ENCODE results near the gene RASEF.

Gene RASEF

DNA sequence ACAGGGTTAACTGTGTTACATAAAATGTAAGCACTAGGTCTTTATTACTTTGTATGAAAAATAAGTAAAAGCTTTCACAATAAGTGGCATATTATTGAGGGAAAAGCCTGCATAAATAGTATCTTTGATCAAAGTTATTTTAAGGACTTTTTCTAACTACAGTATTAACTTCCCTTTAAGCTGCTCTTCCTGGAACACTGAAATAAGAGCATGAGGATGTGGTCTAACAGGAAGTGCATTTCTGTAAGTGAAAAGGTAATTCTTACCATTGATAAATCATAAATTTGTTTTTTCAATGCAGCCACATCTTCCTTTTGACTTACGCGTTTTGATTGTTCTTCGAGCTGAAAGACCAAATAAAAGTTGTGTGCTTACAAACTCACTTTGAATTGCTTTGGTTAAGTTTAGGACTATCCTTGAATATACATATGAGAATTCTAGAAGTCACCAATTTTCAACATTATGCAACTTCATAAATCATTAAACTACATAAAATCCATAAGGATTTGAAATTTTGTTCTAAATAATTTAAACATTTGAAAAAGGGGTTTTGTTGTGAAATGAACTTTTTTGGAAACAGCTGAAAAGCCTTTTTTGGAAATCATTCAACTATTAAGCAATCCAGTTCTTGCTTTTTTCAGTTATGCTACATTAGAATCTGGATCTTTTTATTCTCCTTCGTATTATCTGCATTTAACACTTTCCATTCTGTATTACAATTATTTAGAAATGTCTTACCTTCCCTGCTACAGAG is 50.6 kb downstream of the RASEF start:
- no peak for DNase-seq

- DNase-seq, result no peak
Measured at GRCh38 chr9:83011611-83012010, 51.3 kb downstream of the RASEF start.

- no peak for DNase-seq
Measured at GRCh38 chr9:83007521-83008300, 55.2 kb downstream of the RASEF start.

DNA sequence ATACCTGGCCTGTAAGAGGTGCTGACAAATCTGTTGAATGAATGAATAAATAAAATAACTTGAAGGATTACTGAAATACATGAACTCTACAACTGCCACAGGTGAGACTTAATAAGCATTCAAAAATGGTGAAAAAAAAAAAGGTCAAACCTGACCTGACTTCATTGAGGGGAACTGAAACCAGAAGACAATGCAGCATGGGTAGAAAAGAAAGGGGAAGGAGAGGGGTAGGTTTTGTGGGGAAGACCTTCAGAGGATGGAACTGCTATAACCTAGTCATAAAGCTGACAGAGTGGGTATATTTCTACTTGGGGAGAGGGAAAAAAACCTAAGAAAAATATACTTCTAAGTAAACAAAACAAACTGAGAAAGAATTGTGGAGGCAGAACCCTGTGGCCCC is 56.6 kb downstream of the RASEF start:
- DNase-seq, result no peak

DNA sequence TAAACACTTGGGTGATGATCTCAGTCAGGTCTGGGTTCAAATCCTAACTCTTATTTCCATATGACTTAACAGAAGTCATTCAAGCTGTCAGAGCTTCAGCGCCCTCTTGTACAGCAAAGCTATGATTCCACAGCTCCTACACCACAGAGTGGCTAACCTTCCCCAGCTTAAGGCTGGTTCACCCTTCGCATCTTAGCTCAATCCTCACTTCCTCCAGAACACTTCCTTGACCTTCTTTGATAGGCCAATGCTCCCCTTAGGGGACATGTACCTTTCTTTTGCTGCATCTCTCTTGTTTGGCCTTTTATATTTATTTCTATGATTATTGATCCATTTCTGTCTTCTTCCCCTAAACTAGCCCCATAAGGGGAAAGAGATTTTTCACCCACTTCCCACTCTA is 57.0 kb downstream of the RASEF start:
- no peak for DNase-seq

GRCh38 chr9:83005361-83005760 is 57.6 kb downstream of the RASEF start:
- DNase-seq, result no peak

DNA sequence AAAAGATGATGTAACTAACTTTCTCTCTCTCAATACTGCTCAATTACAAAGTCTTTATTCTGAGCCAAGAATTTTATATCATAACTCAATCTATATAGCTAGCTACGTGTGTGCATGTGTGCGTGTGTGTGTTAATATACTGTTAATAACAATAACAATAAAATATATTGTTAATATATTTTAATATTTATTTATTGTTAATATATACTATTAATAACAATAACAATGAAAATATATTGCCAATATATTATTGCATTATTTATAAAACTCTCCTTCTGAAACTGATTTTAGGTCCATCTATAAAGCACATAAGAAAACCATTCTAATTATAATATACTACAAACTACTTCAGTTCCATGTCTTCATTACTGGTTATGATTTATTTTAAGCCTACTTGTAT is 60.6 kb downstream of the RASEF start:
- DNase-seq, result no peak

GRCh38 chr9:83000765-83001164 is 62.2 kb downstream of the RASEF start:
- DNase-seq, result no peak

- DNase-seq, result no peak
Measured at GRCh38 chr9:82998409-82998808, 64.5 kb downstream of the RASEF start.

GRCh38 chr9:82997476-82998140 is 65.3 kb downstream of the RASEF start:
- DNase-seq, result no peak

DNA sequence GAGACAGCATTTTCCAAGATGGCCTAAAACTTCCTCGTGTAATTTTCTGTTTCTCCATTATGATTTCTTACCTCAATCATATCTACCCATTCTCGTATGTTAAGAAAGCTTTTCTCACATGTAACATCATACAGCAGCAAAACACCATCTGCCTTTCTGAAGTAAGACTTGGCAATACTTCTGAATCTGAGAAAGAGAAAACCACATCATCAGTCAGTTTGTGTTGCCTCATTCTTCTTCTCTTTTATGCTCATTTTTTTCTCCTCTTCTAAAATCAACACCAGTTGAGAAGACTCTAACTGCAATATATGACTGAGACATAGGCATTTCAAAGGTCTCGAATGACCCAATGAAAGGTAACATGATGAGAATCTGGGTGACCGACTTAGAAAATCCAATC is 66.0 kb downstream of the RASEF start:
- DNase-seq, result no peak

DNA sequence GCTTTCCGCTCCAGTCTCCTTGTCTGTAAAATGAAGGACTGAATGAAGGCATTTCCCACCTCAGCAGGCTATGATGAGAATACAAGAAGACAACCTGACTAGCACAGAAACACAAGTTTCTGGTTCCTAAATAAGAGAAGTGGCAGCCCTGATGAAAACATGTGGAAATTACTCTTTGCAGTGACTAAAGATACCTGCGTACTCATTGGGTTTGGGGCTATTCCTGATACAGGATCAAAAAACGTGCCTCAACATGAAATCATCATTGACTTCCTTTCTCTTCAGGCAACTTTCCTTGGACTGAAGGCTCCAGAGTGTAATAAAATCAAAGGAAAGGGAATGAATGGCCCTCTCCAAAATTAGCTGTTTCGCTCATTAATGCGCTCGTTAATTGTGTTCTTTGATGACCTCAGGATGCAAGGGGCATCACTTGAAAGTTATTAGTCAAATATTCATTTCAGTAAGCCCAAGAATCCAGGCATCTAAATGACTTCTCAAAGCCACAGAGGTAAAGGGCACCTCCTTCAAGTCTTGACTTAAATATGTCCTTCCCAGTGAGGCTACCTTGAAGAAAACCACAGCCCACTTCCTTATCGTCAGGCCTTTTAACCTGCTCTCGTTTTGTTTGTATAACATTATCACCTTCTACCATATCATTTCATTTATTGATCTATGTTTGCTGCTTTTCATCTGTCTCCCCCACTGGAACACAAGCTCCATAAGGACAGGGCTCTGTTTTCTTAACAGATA is 68.9 kb downstream of the RASEF start:
- DNase-seq, result no peak

DNA sequence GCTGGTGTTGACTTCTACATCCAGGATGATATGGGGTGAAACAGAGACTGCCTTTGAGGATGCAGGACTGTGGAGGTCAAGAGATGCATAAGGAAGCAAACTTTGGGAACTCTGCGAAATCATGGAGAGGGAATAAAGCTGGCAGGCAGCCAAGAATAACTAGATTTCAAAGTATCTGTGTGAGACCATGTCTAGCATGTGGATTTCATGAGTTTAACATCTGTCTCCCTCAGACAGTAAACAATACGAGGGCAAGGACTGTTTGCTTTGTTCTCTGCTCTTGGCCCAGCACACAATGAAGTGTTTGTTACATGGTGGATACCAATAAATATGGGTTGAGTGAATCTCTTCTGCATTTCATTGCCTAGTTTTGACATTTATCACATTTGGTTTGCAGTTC is 71.3 kb downstream of the RASEF start:
- no peak for DNase-seq

DNA sequence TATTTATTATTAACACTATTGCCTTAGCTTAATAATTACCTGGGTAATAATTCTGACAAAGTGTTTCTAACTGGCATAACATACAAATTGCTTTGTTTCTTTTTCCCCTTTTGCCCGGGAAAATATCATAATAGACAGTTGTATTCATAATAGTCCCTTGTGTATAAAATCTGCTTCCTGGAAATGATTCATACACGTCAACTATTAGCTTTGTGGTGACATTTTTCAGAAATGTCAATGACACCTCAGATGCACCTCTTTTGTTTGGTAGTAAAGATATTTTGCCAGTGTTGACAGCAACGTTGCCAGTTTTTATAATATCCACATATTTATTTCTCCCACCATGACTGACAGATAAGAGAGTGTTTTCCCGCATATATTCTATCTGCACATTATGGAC is 73.0 kb downstream of the RASEF start:
- DNase-seq, result no peak

- no peak for DNase-seq
Measured at GRCh38 chr9:82988488-82988887, 74.5 kb downstream of the RASEF start.

DNA sequence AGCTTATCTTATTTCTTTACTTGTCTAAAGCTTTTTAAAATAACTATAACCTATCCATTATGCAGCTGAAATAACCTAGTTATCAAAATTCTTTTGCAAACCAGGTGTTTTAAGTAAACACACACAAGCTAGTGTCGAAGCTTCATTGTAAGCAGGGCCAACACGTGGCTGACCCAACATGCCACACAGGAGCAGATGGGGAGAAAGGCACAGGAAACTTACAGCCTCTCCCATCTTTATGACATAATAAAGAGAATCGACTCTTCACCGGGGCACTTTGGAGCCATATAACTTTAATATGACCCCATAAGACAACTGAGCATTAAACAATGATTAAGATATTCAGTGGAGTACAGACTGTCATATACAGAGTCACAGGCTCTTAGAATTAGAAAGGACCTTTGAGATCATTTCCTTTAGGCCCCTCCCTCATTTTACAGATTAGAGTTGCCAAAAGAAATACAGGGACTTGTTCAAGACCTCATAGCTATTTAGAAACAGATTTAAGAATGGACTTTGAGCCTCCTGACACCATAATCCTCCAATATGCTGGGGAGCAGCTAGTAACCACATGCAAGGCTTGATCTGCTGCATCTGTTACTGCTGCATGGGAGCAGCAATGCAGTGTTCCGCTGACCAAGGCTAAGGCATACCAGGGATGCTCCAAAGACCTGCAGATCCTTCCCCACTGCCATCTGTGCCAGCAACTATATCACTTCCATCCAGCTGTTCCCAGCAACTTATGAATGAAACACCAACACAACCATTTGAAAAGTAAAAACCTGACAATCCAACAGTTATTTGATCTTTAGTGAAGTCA is 75.4 kb downstream of the RASEF start:
- no peak for DNase-seq

GRCh38 chr9:82981552-82981951 is 81.4 kb downstream of the RASEF start:
- no peak for DNase-seq

DNA sequence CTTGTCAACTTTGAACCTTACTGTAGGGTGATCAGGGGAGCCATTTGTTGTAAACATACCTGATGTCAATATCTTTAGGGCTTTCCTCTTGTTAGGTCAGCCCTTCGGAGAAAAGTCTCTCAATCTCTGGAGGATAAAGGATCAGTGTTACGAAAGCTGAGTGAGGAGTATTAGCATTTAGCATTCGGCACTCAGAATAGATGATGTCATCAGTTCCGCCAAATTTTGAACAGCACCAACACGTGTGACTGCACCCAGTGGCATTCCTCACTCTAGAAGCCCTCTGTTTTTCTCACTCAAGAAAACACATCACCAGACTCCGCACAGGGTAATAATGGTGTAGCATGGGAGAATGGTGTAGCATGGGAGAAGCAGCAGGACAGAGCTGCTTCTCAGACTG is 87.8 kb downstream of the RASEF start:
- DNase-seq, result no peak

DNA sequence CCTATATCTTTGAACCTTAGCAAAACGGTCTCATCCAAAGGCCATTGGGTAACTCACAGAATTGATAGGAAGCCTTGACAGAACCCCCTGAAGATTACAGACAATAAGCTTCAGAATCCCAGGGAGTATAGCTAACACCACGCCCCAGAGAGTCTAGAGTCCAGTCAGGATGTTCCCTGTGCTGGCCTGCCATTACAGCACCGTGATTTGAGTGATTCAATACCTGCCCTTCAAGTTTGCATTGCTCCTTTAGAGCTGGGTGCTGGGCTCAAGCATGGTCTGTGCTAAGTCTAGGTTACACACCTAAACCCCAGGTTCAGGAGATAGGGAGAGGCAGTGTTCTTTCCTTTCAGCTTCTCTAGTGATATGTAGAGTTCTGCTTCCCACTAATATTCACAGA is 90.5 kb downstream of the RASEF start:
- no peak for DNase-seq

DNA sequence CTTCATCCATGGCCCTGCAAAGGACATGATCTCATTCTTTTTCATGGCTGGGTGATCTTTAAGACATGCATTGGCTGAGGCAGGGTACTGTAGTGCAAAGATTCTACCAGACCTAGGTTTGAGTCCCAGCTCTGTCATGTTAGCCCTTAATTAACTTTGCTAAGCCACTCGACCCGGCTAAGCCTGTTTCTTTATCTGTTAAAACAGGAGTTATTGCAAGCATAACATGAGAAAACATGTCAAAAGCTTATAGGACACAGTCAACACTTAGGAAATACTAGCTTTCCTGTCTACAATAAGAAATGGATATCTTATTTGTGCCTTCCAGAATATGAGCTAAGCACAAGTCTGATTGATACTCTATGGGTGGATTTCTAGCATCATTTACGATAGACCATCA is 92.6 kb downstream of the RASEF start:
- no peak for DNase-seq

- no peak for DNase-seq
Measured at GRCh38 chr9:82969291-82969690, 93.7 kb downstream of the RASEF start.

DNA sequence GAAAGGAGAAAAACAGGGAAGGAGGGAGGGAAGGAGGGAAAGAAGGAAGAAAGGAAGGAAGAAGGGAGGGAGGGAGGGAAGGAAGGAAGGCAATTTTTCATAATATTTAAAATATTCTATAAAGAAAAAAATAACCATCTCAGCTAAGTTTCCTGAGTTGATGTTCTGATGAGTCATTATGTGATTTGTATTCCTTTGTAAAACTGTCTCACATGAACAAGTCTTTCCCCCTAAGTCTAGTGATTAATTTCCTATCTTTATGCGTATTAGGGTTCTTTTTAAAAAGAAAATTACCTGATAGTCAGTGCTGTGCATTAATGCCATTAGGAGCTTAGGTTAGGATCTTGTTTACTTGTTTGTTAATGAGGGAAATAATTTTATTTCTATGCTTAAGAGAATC is 94.1 kb downstream of the RASEF start:
- no peak for DNase-seq

Measured in NCI-H1436 (cell line).